Central memory CD8-positive, alpha-beta T cell (primary cell): ENCODE data around the gene CAMKV.
A peak's percentile ranks its signal among the peaks of the same experiment; 100 is the strongest.

Experiments
- ATAC-seq: fragments of 150-1000 bp; cut with Tn5 transposase; replicated peaks from 2 replicates; pipeline ENCODE4 v1.10.0; 2022; ENCODE audit warnings: mild to moderate bottlenecking, moderate FRiP score, moderate number of reproducible peaks; ENCODE audit not compliant: poor library complexity, severe bottlenecking; ENCODE audit errors: extremely low read depth
- DNase-seq, 2 donors: peaks; one replicate each; pipeline ENCODE4 v3.0.0; 2021; ENCODE audit warnings: low spot score in 2 of 2
- H3K27ac Mint-ChIP-seq: one replicate; pipeline ENCODE4 v1.8.0; 2022; ENCODE audit warnings: low read depth, mild to moderate bottlenecking, moderate library complexity, mixed read lengths
- H3K27me3 Mint-ChIP-seq: one replicate; pipeline ENCODE4 v1.8.0; 2022; ENCODE audit warnings: mixed read lengths
- H3K36me3 Mint-ChIP-seq: one replicate; pipeline ENCODE4 v1.8.0; 2022; ENCODE audit warnings: mild to moderate bottlenecking, moderate library complexity, mixed read lengths; ENCODE audit not compliant: insufficient read depth
- H3K4me1 Mint-ChIP-seq: one replicate; pipeline ENCODE4 v1.8.0; 2022; ENCODE audit warnings: mixed read lengths
- H3K4me3 Mint-ChIP-seq: one replicate; pipeline ENCODE4 v1.8.0; 2022; ENCODE audit warnings: mild to moderate bottlenecking, moderate library complexity, mixed read lengths
- H3K9me3 Mint-ChIP-seq: one replicate; pipeline ENCODE4 v1.8.0; 2022; ENCODE audit warnings: mixed read lengths

The CAMKV gene

DNA sequence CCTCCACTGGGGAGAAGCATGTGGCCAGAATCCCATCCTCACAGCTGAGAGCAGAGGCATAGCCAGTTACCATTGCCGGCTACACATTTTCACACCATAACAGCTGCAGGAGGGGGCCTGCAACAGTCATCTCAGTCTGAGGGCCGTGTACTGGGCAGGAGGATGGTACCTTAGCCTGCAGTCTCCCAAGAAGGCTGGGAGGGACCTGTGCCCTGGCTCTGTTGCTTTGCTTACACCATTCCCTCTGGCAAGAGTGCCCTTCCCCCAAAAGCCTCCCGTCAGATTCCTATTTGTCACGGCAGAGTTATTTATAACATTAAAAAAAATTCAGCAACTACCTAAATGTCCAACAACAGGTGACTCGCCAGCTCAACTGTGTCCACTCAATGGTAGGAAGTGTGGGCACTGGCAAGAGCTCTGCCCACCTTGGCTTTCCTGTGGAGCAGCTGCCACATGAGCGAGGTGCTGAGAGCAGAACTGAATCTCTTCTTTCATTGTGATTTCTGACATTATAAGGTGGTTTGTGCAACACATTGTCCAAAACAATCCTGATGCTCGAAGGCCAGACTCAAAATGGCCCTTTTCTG is 4.4 kb downstream of the CAMKV start:
- Mint-ChIP-seq H3K36me3 (no peaks in the 10 kb centered on the region), H3K27ac (no peak overlapping the region), H3K4me1 (no peaks in the 10 kb centered on the region), H3K4me3 (no peak overlapping the region), H3K27me3 (peaks cover 73% of the 10 kb centered on the region), H3K9me3 (no peaks in the 10 kb centered on the region)
- no peak for ATAC-seq
- no peak for DNase-seq

DNA sequence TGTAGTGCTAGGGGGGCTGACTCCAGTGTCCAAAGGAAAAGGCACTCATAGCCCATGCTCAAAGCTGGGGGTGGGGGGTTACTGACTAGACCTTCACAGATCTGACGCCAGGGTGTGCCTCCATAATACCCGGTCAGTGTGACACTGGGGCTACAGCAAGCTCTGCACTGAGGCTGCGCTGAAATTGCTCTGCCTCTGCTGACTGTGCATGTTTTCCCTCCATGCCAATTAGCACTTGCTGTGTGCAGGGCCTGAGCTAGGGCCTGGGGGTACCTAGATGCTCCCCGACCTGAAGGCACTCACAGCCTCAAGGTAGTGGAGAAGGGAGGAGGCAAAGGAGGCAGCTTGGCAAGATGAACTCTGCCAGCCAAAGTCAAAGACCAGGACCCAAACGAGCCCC is 5.2 kb downstream of the CAMKV start:
- ATAC-seq: no peak
- Mint-ChIP-seq H3K4me3 (no peak overlapping the region), H3K27me3 (peaks cover 73% of the 10 kb centered on the region), H3K4me1 (no peaks in the 10 kb centered on the region), H3K36me3 (no peaks in the 10 kb centered on the region), H3K27ac (no peak overlapping the region), H3K9me3 (no peaks in the 10 kb centered on the region)
- DNase-seq: no peak

DNA sequence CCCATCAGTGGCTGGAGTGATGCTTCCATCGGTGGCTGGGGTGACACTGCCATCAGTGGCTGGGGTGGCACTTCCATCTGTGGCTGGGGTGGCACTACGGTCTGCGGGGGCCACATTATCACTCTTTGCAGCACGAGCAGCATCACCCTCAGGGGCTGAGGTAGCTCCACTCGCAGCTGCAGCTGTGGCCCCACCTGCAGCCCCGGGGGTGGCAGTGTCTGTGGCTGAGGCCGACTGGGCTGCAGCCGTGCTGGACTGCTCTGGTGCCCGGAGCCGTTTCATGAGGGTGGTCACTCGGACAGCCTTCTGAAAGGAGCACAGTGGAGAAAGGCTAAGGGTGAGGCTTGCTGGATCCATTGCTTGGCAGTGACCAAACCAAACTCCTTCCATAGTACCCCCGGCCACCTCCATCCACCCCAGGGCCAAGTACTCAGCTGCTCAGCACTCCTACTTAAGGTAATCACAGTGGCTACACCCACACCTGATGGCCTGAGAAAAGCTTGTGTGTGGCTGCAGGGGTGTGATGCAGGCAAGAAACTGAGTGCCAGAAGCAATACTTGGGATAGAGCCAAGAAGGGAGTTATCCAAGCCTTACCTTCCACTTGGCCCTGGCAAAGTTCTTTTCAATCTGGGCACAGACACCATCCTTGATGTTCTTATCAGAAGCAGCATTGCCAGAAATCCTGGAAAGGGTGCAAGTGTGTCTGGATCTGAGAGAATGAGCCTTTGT is 10.0 kb downstream of the CAMKV start:
- Mint-ChIP-seq H3K4me3 (no peak overlapping the region), H3K36me3 (peaks cover 2% of the 10 kb centered on the region)
- no peak for ATAC-seq

DNA sequence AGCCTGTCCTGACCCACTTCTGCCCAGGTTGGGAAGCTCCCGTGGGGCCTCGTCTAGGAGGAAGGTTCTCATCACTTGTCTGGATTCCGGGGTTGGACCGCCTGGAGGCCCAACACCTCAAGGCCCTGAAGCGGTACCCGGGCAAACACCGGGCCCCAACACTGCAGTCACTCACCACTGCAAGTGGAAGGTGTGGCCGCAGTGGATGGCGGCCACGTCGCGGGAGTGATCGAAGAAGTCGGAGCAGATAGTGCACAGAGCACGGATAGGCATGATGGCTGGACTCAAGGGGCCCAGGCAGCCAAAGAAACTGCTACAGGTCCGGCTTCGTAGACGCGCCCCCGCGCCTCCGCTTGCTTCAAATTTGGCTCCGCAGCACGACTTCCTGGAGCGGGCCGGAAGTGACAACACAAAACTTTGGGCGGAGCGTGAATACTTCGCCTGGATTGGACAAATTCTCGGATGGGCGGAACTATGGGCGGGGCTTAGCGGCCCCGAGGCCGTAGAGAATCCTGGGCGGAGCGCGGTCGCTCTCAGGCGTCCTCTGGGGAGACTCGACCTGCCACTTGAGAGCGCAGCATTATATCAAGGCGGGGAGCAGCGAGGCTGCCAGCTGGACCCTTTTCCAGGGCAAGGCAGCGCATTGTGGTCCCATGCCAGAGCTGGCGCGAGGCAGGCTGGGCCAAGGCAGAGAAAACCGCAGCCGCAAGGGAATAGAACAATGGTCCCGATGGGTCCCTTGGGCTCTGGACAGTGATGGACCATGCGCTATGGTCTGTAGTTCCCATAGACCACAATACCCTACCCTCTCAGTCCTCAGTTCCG is 13.3 kb downstream of the CAMKV start, which contains the start of gene TRAIP:
Gene TRAIP, minus strand, starts transcription at position 384 of the 825 bp plus-strand sequence. Its CDS starts 111 bp downstream, at position 273.
- DNase-seq: peak; percentile 92 to 96
- ATAC-seq: peak; percentile 98
- peaks cover 2% of the 10 kb centered on the region for H3K36me3 Mint-ChIP-seq
- peak within 1 kb of the TSS; percentile 82 for H3K27ac Mint-ChIP-seq
- peak within 1 kb of the TSS; percentile 80 for H3K4me3 Mint-ChIP-seq
- peaks cover 6% of the 10 kb centered on the region for H3K4me1 Mint-ChIP-seq
- H3K27me3 Mint-ChIP-seq: no peaks in the 10 kb centered on the region
- H3K9me3 Mint-ChIP-seq: no peaks in the 10 kb centered on the region

More for the DNA sequence above, 10.0 kb downstream of the CAMKV start:
- Mint-ChIP-seq H3K4me1 (peaks cover 6% of the 10 kb centered on the region), H3K27me3 (peaks cover 31% of the 10 kb centered on the region), H3K9me3 (no peaks in the 10 kb centered on the region), H3K27ac (no peak overlapping the region)
- no peak for DNase-seq

DNA sequence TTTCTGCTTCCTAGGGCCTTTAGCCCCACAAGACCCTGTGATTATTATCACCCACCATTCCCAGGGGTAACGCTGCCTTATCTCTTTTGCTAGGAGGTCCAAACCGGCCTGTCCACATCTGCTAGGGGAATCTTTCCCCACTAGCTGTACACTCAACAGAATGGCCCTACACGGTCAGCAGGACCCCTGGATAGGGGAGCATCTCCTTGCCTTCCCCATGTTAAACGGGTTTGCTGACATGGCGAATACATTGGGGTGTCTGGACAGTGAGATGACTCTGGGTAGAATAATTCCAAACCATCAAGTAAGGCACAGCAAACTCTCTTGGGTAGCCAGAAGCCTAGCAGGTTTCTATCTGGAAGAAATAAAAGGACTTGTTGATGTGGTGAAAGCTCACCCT is 14.0 kb downstream of the CAMKV start:
- no peak for DNase-seq
- Mint-ChIP-seq H3K36me3 (peaks cover 2% of the 10 kb centered on the region), H3K27me3 (no peaks in the 10 kb centered on the region), H3K4me3 (peak overlapping the region; percentile 80), H3K27ac (peak overlapping the region; percentile 82), H3K9me3 (no peaks in the 10 kb centered on the region), H3K4me1 (peaks cover 6% of the 10 kb centered on the region)
- ATAC-seq: no peak

DNA sequence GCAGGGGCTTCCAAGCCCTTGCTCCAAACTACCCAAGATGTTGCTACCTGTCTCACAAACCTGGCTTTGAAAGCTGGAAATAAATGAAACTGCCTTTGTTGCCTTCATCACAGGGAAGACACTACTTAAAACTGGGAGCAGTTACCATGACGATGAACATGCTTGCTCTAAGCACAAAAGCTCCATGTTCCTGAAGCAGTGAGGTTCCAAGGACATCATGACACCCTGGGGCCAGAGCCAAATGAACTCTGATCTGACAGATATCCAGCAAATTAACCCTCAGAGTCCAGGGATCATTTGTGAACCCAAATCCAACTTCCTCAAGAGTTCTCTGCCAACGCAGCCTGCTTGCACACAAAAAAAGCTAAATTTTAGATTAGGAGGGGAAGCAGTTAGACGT is 24.0 kb downstream of the CAMKV start:
- DNase-seq (no peak), ATAC-seq (no peak)
- peaks cover 2% of the 10 kb centered on the region for H3K36me3 Mint-ChIP-seq
- no peaks in the 10 kb centered on the region for H3K4me1 Mint-ChIP-seq
- no peak overlapping the region for H3K27ac Mint-ChIP-seq
- H3K4me3 Mint-ChIP-seq: no peak overlapping the region
- H3K9me3 Mint-ChIP-seq: no peaks in the 10 kb centered on the region
- H3K27me3 Mint-ChIP-seq: no peaks in the 10 kb centered on the region

DNA sequence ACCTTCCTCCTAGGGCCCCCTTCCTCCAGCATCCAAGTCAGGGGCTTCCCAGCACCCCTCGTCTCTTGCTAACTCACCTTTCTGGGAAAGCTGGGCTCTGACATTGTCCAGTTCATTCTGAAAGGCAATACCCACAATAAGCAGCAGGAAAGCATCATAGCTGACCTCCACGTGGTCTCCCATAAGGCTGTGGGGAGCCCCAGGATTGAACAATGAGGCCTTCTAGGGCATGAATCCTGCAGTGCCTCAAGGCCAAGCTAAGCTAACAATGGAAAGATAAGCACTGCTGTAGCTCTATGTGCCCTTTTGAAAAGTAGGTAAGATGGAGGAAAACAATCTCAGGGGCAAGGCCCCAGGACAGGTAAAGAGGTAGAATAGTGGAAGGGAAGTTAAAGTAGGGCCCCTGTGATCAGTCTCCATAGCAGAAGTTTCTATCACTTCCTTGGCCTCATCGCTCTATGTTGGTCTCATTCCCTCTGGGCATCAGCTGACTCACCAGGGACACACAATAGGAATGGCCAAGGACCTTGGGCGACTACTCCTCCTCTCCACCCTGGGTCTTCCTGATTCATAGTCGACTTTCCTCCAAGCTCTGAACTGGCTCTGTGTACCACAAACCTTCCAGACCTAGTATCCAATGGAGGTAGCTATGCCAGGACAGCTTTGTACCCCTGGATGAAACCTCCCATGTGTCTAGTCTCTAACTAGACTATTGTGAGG is 25.1 kb downstream of the CAMKV start:
- no peak overlapping the region for H3K27ac Mint-ChIP-seq
- H3K9me3 Mint-ChIP-seq: no peaks in the 10 kb centered on the region
- DNase-seq (no peak), ATAC-seq (no peak)
- peaks cover 2% of the 10 kb centered on the region for H3K36me3 Mint-ChIP-seq
- no peaks in the 10 kb centered on the region for H3K27me3 Mint-ChIP-seq
- no peaks in the 10 kb centered on the region for H3K4me1 Mint-ChIP-seq
- no peak overlapping the region for H3K4me3 Mint-ChIP-seq

DNA sequence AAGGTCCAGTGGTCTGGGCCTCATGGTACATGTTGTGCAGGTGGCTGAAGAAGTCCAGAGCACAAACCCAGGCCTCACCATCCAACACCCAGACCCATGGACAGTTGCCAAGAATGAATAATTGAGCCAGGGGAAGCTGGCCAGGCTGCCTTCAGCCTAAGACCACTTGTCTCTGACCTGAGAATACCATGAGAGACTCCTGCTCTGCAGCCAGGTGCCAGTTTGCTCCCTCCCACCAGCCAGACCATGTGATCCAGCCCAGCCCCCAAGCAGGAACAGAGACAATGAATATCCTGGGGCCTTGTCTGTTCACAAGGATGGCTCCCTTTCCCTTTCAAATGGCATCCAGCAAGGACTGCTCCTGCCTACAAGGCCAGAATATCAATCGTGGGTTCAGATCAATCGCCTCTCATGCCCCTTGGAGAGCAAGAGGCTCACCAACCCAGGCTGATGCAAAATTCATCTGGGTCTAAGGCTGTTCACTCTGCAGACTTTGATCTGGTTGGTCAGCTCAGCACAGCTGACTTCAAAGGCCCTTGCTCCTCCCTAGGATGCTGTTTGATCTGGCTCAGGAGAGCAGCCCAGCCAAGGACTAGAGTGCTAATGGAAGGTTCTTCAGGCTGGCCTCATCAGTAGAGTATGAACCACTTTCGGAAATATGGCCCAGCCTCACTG is 26.7 kb downstream of the CAMKV start:
- DNase-seq: no peak
- H3K36me3 Mint-ChIP-seq: peaks cover under 1% of the 10 kb centered on the region
- H3K27ac Mint-ChIP-seq: no peak overlapping the region
- ATAC-seq: no peak
- H3K27me3 Mint-ChIP-seq: no peaks in the 10 kb centered on the region
- H3K4me3 Mint-ChIP-seq: no peak overlapping the region
- H3K4me1 Mint-ChIP-seq: no peaks in the 10 kb centered on the region
- no peaks in the 10 kb centered on the region for H3K9me3 Mint-ChIP-seq

DNA sequence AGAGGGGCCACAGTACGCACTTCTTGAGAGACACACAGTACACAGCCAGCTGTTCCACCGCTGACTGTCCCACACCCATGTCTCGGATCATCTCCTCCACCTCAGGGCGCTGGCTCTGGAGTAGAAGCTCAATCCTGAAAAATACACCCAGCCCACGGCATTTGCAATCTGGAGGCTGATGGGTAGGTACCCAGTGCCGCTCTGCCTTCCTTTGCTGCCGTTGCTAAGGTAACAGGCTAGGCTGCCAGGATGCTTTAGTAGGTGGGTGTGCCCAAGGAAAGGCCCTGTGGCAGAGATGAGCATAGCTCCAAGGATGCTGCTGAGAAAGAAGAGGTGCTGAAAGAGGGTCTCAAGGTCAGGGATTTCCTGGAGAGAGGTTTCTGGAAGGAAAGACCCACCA is 27.9 kb downstream of the CAMKV start:
- Mint-ChIP-seq H3K27me3 (no peaks in the 10 kb centered on the region), H3K36me3 (peaks cover under 1% of the 10 kb centered on the region), H3K9me3 (no peaks in the 10 kb centered on the region), H3K27ac (no peak overlapping the region), H3K4me1 (no peaks in the 10 kb centered on the region), H3K4me3 (no peak overlapping the region)
- ATAC-seq (no peak), DNase-seq (no peak)

DNA sequence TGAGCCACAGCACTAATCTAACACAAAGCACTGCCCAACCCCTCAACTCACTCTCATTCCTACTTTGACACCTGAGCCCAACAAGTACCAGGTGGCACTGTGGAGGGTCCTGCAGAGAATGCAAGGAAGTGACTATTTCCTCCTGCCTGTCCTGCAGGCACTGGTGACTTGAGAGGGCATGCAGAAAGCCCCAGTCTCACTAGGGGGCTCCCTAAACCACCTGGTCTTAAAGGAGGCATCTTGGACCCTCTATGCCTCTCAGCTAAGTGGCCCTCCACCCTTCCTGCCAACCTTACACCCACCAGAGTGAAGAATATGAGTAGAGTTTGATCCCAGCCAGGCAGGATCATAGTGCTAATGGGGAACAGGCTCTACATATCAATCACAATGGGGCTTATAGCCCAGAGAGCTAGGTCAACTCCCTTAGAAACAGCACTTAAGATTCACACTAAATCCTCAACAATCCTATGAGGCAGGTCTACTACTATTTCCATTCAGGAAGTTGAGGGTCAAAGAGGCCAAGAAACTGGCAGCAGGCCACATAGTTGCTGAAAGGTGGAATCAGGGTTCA is 28.5 kb downstream of the CAMKV start:
- Mint-ChIP-seq H3K36me3 (peaks cover 1% of the 10 kb centered on the region), H3K27ac (no peak overlapping the region), H3K9me3 (no peaks in the 10 kb centered on the region), H3K4me3 (no peak overlapping the region), H3K4me1 (no peaks in the 10 kb centered on the region), H3K27me3 (no peaks in the 10 kb centered on the region)
- ATAC-seq: no peak
- no peak for DNase-seq

DNA sequence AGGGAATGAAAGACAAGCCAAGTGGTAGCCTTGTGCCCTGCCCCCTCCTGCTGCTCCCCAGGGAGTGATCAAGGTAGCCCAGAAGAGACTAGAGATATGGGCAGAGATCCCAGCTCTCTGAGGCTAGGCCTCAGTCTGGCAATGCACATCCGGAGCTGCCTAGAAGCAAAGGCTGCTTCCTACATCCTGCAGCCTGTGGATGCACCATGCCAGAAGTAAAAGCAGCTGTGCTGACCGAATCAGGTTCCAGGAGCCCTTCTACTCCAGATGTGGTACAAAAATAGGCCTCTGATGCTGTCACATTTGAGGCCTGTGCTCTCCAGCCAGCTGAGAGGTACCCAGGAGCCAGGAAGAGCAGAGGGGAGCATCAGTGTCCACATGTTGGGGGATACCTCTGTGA is 29.3 kb downstream of the CAMKV start:
- Mint-ChIP-seq H3K4me1 (no peaks in the 10 kb centered on the region), H3K36me3 (peaks cover 1% of the 10 kb centered on the region), H3K27me3 (no peaks in the 10 kb centered on the region), H3K27ac (no peak overlapping the region), H3K9me3 (no peaks in the 10 kb centered on the region), H3K4me3 (no peak overlapping the region)
- DNase-seq: no peak
- ATAC-seq: no peak
